Liver (tissue), 3 donors: ENCODE measurements around the gene TNFSF8.

Experiments used
- CTCF ChIP-seq: fragments of 150-350 bp; IDR thresholded peaks from 2 replicates; pipeline ENCODE4 v1.5.1; 2017; ENCODE audit warnings: improper control_type of control experiment, low read depth, low read length; ENCODE audit not compliant: missing input control
- FOXA1 ChIP-seq: IDR thresholded peaks from 2 replicates; pipeline ENCODE4 v1.6.1; 2016; ENCODE audit warnings: antibody characterized with exemption
- GABPA ChIP-seq, 2 donors: IDR thresholded peaks in 1 of 2; conservative IDR thresholded peaks in 1 of 2; 2 replicates each; pipeline ENCODE4 v1.6.1; 2016; ENCODE audit warnings: antibody characterized with exemption in 2 of 2, mild to moderate bottlenecking in 1 of 2, moderate library complexity in 1 of 2
- JUND ChIP-seq, 2 donors: IDR thresholded peaks; 2 replicates each; pipeline ENCODE4 v1.6.1; 2016; ENCODE audit warnings: antibody characterized with exemption in 2 of 2
- MAX ChIP-seq: IDR thresholded peaks from 2 replicates; pipeline ENCODE4 v1.6.1; 2016; ENCODE audit warnings: antibody characterized with exemption
- RAD21 ChIP-seq, 2 donors: IDR thresholded peaks; 2 replicates each; pipeline ENCODE4 v1.6.1; 2016; ENCODE audit warnings: antibody characterized with exemption in 2 of 2, mild to moderate bottlenecking in 2 of 2
- TAF1 ChIP-seq: conservative IDR thresholded peaks from 2 replicates; pipeline ENCODE4 v1.6.1; 2016; ENCODE audit warnings: antibody characterized with exemption, mild to moderate bottlenecking
- YY1 ChIP-seq: IDR thresholded peaks from 2 replicates; pipeline ENCODE4 v1.6.1; 2016; ENCODE audit warnings: antibody characterized with exemption, mild to moderate bottlenecking
- donor health status: healthy.
- donor health status: healthy.

- no peak for TF ChIP-seq CTCF
- no peak for TF ChIP-seq GABPA (IDR thresholded peaks at IDR 0.05 in 1 of 2, conservative IDR thresholded peaks at IDR 0.05 in 1 of 2)
- TF ChIP-seq MAX: no peak
- TF ChIP-seq TAF1: no peak
- no peak for TF ChIP-seq YY1
- no peak for TF ChIP-seq JUND (IDR thresholded peaks at IDR 0.05)
- TF ChIP-seq RAD21 (IDR thresholded peaks at IDR 0.05): no peak
- TF ChIP-seq FOXA1: no peak
Observed at GRCh38 chr9:114851306-114851705, 79.1 kb downstream of the TNFSF8 start.
